Measurements from ENCODE around the gene DOCK11.

DOCK11 gene

DNA sequence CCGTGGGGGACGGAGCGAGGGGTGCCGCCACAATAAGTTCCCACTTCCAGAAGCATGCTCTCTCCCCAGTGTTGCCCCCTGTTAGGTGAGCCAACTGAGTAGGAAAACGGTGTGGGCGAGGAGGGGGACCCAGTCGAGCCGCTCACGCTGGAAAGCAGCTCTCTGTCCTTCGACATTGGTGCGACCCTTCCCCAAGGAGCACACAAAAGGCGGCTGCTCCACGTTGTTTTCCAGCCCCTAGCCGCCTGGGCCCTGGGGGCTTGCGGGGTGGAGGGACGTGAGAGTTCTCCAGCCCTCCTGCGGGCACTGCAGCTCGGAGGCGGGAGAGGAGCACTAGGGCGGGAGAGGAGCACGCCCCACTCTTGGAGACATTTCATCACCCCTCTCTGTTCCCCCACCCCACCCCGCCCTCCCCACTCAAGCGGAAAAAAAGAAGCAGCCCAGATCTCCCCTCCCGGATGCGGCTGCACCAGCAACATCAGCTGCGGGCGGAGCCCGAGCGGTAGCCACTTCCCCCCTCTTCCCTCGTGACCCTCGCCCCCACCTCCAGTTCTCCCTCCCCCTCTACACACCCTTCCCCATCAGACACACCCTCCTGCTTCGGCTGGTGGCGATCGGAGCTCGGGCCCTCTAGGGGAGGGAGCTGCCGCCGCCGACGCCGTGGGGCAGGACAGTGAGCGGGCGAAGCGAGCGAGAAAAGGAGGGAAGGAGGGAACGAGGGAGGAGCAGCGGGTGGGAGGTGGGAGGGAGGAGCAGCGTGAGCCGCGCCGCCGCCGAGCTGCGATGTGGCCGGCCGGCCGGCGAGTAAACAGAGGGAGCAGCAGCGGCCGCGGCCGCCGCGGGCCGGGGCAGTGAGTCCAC is at the start of gene DOCK11:
Gene DOCK11 (plus strand): TSS at position 755 of the 861 bp plus-strand sequence. CDS start 157 bp downstream, outside the sequence.
- TF ChIP-seq EZH2phosphoT487 (IDR thresholded peaks at IDR 0.05; ENCODE audit: borderline replicate concordance) = no peak
- TF ChIP-seq, protein P1, sequence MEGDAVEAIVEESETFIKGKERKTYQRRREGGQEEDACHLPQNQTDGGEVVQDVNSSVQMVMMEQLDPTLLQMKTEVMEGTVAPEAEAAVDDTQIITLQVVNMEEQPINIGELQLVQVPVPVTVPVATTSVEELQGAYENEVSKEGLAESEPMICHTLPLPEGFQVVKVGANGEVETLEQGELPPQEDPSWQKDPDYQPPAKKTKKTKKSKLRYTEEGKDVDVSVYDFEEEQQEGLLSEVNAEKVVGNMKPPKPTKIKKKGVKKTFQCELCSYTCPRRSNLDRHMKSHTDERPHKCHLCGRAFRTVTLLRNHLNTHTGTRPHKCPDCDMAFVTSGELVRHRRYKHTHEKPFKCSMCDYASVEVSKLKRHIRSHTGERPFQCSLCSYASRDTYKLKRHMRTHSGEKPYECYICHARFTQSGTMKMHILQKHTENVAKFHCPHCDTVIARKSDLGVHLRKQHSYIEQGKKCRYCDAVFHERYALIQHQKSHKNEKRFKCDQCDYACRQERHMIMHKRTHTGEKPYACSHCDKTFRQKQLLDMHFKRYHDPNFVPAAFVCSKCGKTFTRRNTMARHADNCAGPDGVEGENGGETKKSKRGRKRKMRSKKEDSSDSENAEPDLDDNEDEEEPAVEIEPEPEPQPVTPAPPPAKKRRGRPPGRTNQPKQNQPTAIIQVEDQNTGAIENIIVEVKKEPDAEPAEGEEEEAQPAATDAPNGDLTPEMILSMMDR (conservative IDR thresholded peaks at IDR 0.05; ENCODE audit: low read length) = no peak
- Histone ChIP-seq H2AFZ (ENCODE audit: low read length) (peak within 1 kb of the TSS; percentile 81), H3K9me2 (replicated peaks; ENCODE audit: low read depth, low read length) (no peaks in the 10 kb centered on the region), H3K79me2 (ENCODE audit: insufficient read depth, low read length) (peaks cover 37% of the 10 kb centered on the region; the same call in 1 of the 2 replicates), H3K4me2 (ENCODE audit: low read depth, low read length, poor library complexity, severe bottlenecking) (peak within 1 kb of the TSS; percentile 91), H3F3A (ENCODE audit: low read depth) (no peaks in the 10 kb centered on the region), H3K4me3 (ENCODE audit: low read length, poor library complexity, severe bottlenecking) (peak within 1 kb of the TSS; percentile 87), H3K9ac (ENCODE audit: low read depth, low read length, poor library complexity, severe bottlenecking) (peak within 1 kb of the TSS; percentile 82), H3K27me3 (ENCODE audit: insufficient read depth, low read length, poor library complexity, severe bottlenecking) (no peaks in the 10 kb centered on the region), H3K4me1 (ENCODE audit: insufficient read depth, low read length, poor library complexity, severe bottlenecking) (peaks cover 21% of the 10 kb centered on the region), H4K20me1 (ENCODE audit: insufficient read depth, low read length, poor library complexity, severe bottlenecking) (no peaks in the 10 kb centered on the region), H3K9me3 (ENCODE audit: insufficient read depth, low read depth, low read length) (no peaks in the 10 kb centered on the region), H3K36me3 (ENCODE audit: insufficient read depth, low read length) (no peaks in the 10 kb centered on the region)

DNA sequence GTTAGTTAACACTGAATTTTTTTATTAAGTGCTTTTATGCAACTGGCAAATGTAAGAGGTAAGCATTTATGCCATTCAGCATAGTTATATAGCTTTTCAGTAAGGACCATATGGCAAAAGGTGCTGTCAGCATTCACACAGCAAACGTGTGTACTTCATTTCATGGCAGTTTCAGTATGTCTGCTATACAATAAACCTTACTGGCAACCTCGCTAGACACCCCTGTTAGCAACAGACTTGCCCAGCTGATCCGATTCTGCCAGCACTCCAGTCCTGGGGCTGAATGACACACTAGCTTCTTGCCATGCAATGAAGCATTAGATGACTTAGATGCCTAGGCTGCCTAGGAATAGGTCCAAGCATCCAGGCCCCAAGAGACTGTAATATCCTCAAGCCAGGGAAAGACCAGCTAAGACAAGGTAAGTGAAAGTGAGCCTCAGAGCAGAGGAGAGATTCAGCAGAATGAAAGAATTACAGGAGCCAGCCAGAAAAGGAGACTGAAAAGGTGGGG is 47.3 kb upstream of the DOCK11 start:
- H3F3A ChIP-seq (ENCODE audit: low read depth) = no peaks in the 10 kb centered on the region
- no peaks in the 10 kb centered on the region for H3K27me3 ChIP-seq (ENCODE audit: insufficient read depth, low read length, poor library complexity, severe bottlenecking)
- no peaks in the 10 kb centered on the region for H3K4me1 ChIP-seq (ENCODE audit: insufficient read depth, low read length, poor library complexity, severe bottlenecking)
- TF ChIP-seq EZH2phosphoT487 (IDR thresholded peaks at IDR 0.05; ENCODE audit: borderline replicate concordance) = no peak
- TF ChIP-seq, protein P1 (conservative IDR thresholded peaks at IDR 0.05; ENCODE audit: low read length) = no peak
- H3K9ac ChIP-seq (ENCODE audit: low read depth, low read length, poor library complexity, severe bottlenecking) = no peak overlapping the region
- H4K20me1 ChIP-seq (ENCODE audit: insufficient read depth, low read length, poor library complexity, severe bottlenecking) = no peaks in the 10 kb centered on the region
- no peak overlapping the region for H3K4me3 ChIP-seq (ENCODE audit: low read length, poor library complexity, severe bottlenecking)
- H3K79me2 ChIP-seq (ENCODE audit: insufficient read depth, low read length) = no peaks in the 10 kb centered on the region
- H2AFZ ChIP-seq (ENCODE audit: low read length) = no peak overlapping the region
- H3K9me2 ChIP-seq (replicated peaks; ENCODE audit: low read depth, low read length) = no peaks in the 10 kb centered on the region
- H3K4me2 ChIP-seq (ENCODE audit: low read depth, low read length, poor library complexity, severe bottlenecking) = no peak overlapping the region
- H3K9me3 ChIP-seq (ENCODE audit: insufficient read depth, low read depth, low read length) = no peaks in the 10 kb centered on the region
- H3K36me3 ChIP-seq (ENCODE audit: insufficient read depth, low read length) = peaks cover 3% of the 10 kb centered on the region; the same call in 1 of the 2 replicates

DNA sequence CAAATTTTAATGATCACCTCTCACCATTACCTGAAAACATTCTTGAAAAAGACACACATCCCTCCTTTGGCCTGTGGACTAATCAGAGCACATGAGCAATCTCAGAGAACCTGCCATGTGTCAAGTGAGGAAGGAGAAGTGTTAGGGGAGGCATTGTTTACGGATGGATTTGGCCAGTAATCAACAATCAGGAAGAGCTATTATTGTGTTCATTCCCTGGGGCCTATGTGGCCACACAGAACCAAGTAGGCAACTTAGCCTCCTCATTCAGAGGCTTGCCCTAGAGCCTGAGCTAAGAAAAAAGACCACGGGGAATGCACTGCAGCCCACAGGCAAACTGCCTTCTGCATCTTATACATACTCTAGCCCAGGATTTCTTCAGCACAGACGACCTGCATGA is 40.6 kb upstream of the DOCK11 start:
- Histone ChIP-seq H3F3A (ENCODE audit: low read depth) (no peaks in the 10 kb centered on the region), H2AFZ (ENCODE audit: low read length) (no peak overlapping the region), H3K79me2 (ENCODE audit: insufficient read depth, low read length) (no peaks in the 10 kb centered on the region), H3K27me3 (ENCODE audit: insufficient read depth, low read length, poor library complexity, severe bottlenecking) (no peaks in the 10 kb centered on the region), H3K9me3 (ENCODE audit: insufficient read depth, low read depth, low read length) (no peaks in the 10 kb centered on the region), H4K20me1 (ENCODE audit: insufficient read depth, low read length, poor library complexity, severe bottlenecking) (no peaks in the 10 kb centered on the region), H3K9me2 (replicated peaks; ENCODE audit: low read depth, low read length) (no peaks in the 10 kb centered on the region), H3K9ac (ENCODE audit: low read depth, low read length, poor library complexity, severe bottlenecking) (no peak overlapping the region), H3K4me1 (ENCODE audit: insufficient read depth, low read length, poor library complexity, severe bottlenecking) (no peaks in the 10 kb centered on the region), H3K4me3 (ENCODE audit: low read length, poor library complexity, severe bottlenecking) (no peak overlapping the region), H3K4me2 (ENCODE audit: low read depth, low read length, poor library complexity, severe bottlenecking) (no peak overlapping the region), H3K36me3 (ENCODE audit: insufficient read depth, low read length) (no peaks in the 10 kb centered on the region)
- TF ChIP-seq, protein P1 (conservative IDR thresholded peaks at IDR 0.05; ENCODE audit: low read length) = no peak
- no peak for TF ChIP-seq EZH2phosphoT487 (IDR thresholded peaks at IDR 0.05; ENCODE audit: borderline replicate concordance)
